Activated CD4-positive, alpha-beta T cell treated with anti-CD3 and anti-CD28 coated beads, Interleukin-2, amount 50 U/mL, for 16 hours (primary cell): ENCODE data around the gene RGS14.

ENCODE experiments used
- DNase-seq: peaks from one replicate; pipeline ENCODE4 v3.0.0-alpha.2; 2020

The RGS14 gene

GRCh38 chr5:177382423-177383029, 24.8 kb downstream of the RGS14 start:
- no peak for DNase-seq

GRCh38 chr5:177383181-177383580, 25.5 kb downstream of the RGS14 start:
- DNase-seq: no peak

- no peak for DNase-seq
Observed at GRCh38 chr5:177384134-177384533, 26.4 kb downstream of the RGS14 start, which contains the start of gene SLC34A1. TSS of gene SLC34A1 (plus strand) at chr5:177384434. CDS start at chr5:177385742, 1,308 bp downstream.

GRCh38 chr5:177385720-177386119, 28.0 kb downstream of the RGS14 start:
- no peak for DNase-seq

GRCh38 chr5:177386542-177386941, 28.8 kb downstream of the RGS14 start:
- no peak for DNase-seq

GRCh38 chr5:177387405-177387804, 29.7 kb downstream of the RGS14 start:
- DNase-seq: no peak

GRCh38 chr5:177388521-177389052, 30.9 kb downstream of the RGS14 start:
- DNase-seq: no peak

GRCh38 chr5:177389241-177390169, 31.8 kb downstream of the RGS14 start:
- DNase-seq: peak; percentile 83

- DNase-seq: peak; percentile 92
Observed at GRCh38 chr5:177390363-177391300, 32.9 kb downstream of the RGS14 start.

GRCh38 chr5:177392765-177393164, 35.0 kb downstream of the RGS14 start:
- no peak for DNase-seq

- no peak for DNase-seq
Observed at GRCh38 chr5:177393206-177393765, 35.6 kb downstream of the RGS14 start.

GRCh38 chr5:177393990-177394389, 36.3 kb downstream of the RGS14 start:
- no peak for DNase-seq

- no peak for DNase-seq
Observed at GRCh38 chr5:177396078-177396477, 38.4 kb downstream of the RGS14 start.

GRCh38 chr5:177396807-177397206, 39.1 kb downstream of the RGS14 start:
- no peak for DNase-seq

- DNase-seq: no peak
Observed at GRCh38 chr5:177397875-177398390, 40.2 kb downstream of the RGS14 start.

GRCh38 chr5:177399997-177400868, 42.5 kb downstream of the RGS14 start, which contains the start of gene PFN3:
TSS of gene PFN3 (minus strand) at chr5:177400661. CDS start at chr5:177400576, 85 bp downstream.
- no peak for DNase-seq

GRCh38 chr5:177402271-177403043, 44.7 kb downstream of the RGS14 start:
- DNase-seq: peak; percentile 68

GRCh38 chr5:177403102-177403791, 45.5 kb downstream of the RGS14 start:
- peak; percentile 38 for DNase-seq
